ENCODE results near the gene ADRA2B.

GRCh38 chr2:96129528-96130120 lies 13.3 kb upstream of the ADRA2B start:
- no peak for TF ChIP-seq CTCF (conservative IDR thresholded peaks at IDR 0.05)
- no peak for TF ChIP-seq ZFX (IDR thresholded peaks at IDR 0.05)

Measured in C4-2B (cell line).